H1 (cell line): ENCODE data around the gene ST8SIA2.

Source experiments
- CBX5 ChIP-seq: fragments of 300-800, 300-1000 bp; sonication (generic); IDR thresholded peaks from 2 replicates; pipeline ENCODE4 v1.7.1; 2016; ENCODE audit warnings: antibody characterized with exemption, low read length, low read depth
- EP300 ChIP-seq, 2 experiments: IDR thresholded peaks; 1 replicate in 1 of 2; 2 replicates in 1 of 2; pipeline ENCODE4 v1.6.1; 2011 to 2012; ENCODE audit warnings: low read depth in 2 of 2, low read length in 2 of 2, mild to moderate bottlenecking in 2 of 2, borderline replicate concordance in 1 of 2, inconsistent platforms in 1 of 2, moderate library complexity in 1 of 2
- EZH2 ChIP-seq: fragments of 200-600 bp; sonication (generic); IDR thresholded peaks from 2 replicates; pipeline ENCODE4 v1.7.1; 2012; ENCODE audit warnings: low read depth, mild to moderate bottlenecking, moderate library complexity, low read length, inconsistent platforms; ENCODE audit not compliant: severe bottlenecking
- JUND ChIP-seq: IDR thresholded peaks from 2 replicates; pipeline ENCODE4 v1.6.1; 2011; ENCODE audit warnings: mild to moderate bottlenecking, improper control_type of control experiment, low read length
- MAFK ChIP-seq: IDR thresholded peaks from 2 replicates; pipeline ENCODE4 v1.6.1; 2012; ENCODE audit warnings: low read depth, mild to moderate bottlenecking, improper control_type of control experiment, low read length
- NANOG ChIP-seq: IDR thresholded peaks from 2 replicates; pipeline ENCODE4 v1.6.1; 2011; ENCODE audit warnings: low read length, low read depth, mild to moderate bottlenecking, inconsistent platforms; ENCODE audit not compliant: insufficient read depth, poor library complexity, severe bottlenecking
- POLR2A ChIP-seq, 2 experiments: IDR thresholded peaks; 1 replicate in 1 of 2; 2 replicates in 1 of 2; pipeline ENCODE4 v1.6.1; 2011; ENCODE audit warnings: low read depth in 2 of 2, low read length in 2 of 2, mild to moderate bottlenecking in 2 of 2; ENCODE audit errors: control extremely low read depth in 1 of 2
- RAD21 ChIP-seq, 2 experiments: IDR thresholded peaks in 1 of 2; conservative IDR thresholded peaks in 1 of 2; 2 replicates each; pipeline ENCODE4 v1.6.1; 2011; ENCODE audit warnings: low read depth in 2 of 2, low read length in 2 of 2, improper control_type of control experiment in 1 of 2, inconsistent platforms in 1 of 2, mild to moderate bottlenecking in 1 of 2, moderate library complexity in 1 of 2
- SP1 ChIP-seq: IDR thresholded peaks from 2 replicates; pipeline ENCODE4 v1.6.1; 2011; ENCODE audit warnings: low read depth, low read length
- SRF ChIP-seq: IDR thresholded peaks from 2 replicates; pipeline ENCODE4 v1.6.1; 2011; ENCODE audit warnings: mild to moderate bottlenecking, low read depth, low read length, moderate library complexity
- TF ChIP-seq, protein P1 (sequence below), 3 experiments: IDR thresholded peaks; 1 replicate in 2 of 3; 2 replicates in 1 of 3; pipeline versions ENCODE4 v1.5.1 to v1.6.1; 2011; ENCODE audit warnings: low read length in 3 of 3, mild to moderate bottlenecking in 3 of 3, inconsistent platforms in 2 of 3, low read depth in 1 of 3, moderate library complexity in 1 of 3; ENCODE audit not compliant: insufficient read depth in 1 of 3; ENCODE audit errors: control extremely low read depth in 1 of 3
- TF ChIP-seq, protein P2 (sequence below): IDR thresholded peaks from 2 replicates; pipeline ENCODE4 v1.6.1; 2012; ENCODE audit warnings: inconsistent platforms
- TF ChIP-seq, protein P3 (sequence below): IDR thresholded peaks from 2 replicates; pipeline ENCODE4 v1.6.1; 2011; ENCODE audit warnings: low read length, improper control_type of control experiment

DNA sequence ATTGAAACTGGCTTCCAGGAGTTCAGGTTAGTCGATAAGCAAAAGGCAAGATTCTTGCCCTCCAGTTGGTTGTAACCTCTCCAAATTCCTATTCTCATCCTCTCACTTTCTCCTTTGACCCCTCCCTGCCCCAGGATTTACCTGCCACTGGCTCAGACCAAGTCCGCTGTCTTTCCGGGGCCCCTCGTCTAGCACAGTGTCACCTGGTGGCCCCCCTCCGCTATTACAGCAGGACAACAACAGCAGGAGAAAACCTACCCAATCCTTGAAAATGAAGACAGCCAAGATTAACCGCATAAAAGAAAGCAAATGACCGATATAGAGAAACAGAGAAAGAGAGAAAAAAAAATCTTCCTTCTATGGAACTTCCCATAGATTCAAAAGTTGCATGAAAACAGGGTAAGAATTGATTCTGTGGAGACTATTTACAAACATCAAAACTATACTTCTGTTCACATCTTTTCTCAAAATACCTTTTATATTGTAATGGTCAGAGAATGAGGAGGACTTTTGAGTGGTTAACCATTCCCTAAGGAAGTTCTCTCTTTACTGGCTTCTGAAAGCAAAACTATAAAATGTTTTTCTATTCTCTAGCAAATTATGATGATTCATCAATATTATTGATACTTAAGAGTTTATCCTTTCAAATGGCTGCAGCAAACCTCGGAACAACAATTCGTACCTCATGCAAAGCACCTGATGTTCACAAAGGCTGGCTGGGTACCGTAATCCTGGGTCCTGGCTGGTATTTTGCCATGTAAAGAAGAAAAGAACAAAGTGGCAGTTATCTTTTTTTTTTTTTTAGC lies 10.0 kb upstream of the ST8SIA2 start:
- no peak for TF ChIP-seq JUND
- no peak for TF ChIP-seq EZH2
- peak in 1 of 2 experiments; percentile 78; a peak in 2 of 3 replicates for TF ChIP-seq EP300 (IDR thresholded peaks at IDR 0.05; ENCODE audit: borderline replicate concordance in 1 of 2, low read depth in 2 of 2, low read length in 2 of 2)
- TF ChIP-seq SRF, result no peak
- TF ChIP-seq, protein P1, sequence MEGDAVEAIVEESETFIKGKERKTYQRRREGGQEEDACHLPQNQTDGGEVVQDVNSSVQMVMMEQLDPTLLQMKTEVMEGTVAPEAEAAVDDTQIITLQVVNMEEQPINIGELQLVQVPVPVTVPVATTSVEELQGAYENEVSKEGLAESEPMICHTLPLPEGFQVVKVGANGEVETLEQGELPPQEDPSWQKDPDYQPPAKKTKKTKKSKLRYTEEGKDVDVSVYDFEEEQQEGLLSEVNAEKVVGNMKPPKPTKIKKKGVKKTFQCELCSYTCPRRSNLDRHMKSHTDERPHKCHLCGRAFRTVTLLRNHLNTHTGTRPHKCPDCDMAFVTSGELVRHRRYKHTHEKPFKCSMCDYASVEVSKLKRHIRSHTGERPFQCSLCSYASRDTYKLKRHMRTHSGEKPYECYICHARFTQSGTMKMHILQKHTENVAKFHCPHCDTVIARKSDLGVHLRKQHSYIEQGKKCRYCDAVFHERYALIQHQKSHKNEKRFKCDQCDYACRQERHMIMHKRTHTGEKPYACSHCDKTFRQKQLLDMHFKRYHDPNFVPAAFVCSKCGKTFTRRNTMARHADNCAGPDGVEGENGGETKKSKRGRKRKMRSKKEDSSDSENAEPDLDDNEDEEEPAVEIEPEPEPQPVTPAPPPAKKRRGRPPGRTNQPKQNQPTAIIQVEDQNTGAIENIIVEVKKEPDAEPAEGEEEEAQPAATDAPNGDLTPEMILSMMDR (IDR thresholded peaks at IDR 0.05; ENCODE audit: control extremely low read depth in 1 of 3, insufficient read depth in 1 of 3, low read depth in 1 of 3, low read length in 3 of 3), result peak; percentile 76 to 92 (median 82)
- no peak for TF ChIP-seq POLR2A (IDR thresholded peaks at IDR 0.05; ENCODE audit: control extremely low read depth in 1 of 2, low read depth in 2 of 2, low read length in 2 of 2)
- peak; percentile 82 to 87 for TF ChIP-seq RAD21 (IDR thresholded peaks at IDR 0.05 in 1 of 2, conservative IDR thresholded peaks at IDR 0.05 in 1 of 2; ENCODE audit: low read depth in 2 of 2, low read length in 2 of 2)
- TF ChIP-seq MAFK, result peak; percentile 78; the same call in 1 of the 2 replicates
- TF ChIP-seq, protein P2, sequence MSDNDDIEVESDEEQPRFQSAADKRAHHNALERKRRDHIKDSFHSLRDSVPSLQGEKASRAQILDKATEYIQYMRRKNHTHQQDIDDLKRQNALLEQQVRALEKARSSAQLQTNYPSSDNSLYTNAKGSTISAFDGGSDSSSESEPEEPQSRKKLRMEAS, result no peak
- TF ChIP-seq CBX5, result no peak
- TF ChIP-seq NANOG, result no peak
- TF ChIP-seq, protein P3, sequence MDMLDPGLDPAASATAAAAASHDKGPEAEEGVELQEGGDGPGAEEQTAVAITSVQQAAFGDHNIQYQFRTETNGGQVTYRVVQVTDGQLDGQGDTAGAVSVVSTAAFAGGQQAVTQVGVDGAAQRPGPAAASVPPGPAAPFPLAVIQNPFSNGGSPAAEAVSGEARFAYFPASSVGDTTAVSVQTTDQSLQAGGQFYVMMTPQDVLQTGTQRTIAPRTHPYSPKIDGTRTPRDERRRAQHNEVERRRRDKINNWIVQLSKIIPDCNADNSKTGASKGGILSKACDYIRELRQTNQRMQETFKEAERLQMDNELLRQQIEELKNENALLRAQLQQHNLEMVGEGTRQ, result no peak
- no peak for TF ChIP-seq SP1
